ENCODE data around the gene GPR3.
"Not testable (repeated sequence)": the region's sequence is repeated elsewhere in the genome, so short reads cannot be mapped to it uniquely, and the experiment has no call there.

Gene GPR3

DNA sequence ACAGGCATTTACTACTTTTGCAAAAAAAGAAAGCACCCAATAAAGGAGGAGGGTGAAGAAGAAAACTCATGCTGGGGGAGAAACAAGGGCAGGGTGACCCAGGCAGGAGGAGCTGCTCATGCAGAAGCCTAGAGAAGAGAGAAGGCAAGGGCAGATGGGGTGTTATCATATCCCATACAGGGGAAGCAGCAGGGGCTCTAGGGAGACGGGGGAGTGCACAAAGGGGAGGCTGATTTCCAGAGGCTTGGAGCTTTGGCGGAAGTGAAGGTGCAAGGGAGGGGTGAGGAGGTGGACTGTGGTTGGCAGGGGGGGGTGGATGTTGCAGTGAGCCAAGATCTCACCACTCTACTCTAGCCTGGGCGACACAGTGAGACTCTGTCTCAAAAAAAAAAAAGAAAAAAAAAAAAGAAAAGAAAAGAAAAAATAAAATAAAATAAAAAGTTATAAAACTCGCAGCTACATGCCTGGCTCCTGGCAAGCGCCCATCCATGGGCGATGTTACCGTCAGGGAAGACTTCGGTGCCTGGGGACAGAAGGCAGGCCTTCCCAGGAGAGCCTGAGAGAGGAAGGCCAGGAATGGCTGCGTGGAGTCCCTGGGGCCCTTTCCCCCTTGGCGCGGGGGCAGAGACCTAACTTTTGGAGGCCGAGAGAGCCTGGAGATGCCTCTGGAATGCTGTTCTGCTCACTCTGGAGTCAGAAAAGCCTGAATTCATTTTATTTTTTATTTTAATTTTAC, 14.5 kb upstream of the GPR3 start:
- in situ Hi-C loops (cut with HindIII; ENCODE audit: low sequenced_read_pairs), result no loop called here

DNA sequence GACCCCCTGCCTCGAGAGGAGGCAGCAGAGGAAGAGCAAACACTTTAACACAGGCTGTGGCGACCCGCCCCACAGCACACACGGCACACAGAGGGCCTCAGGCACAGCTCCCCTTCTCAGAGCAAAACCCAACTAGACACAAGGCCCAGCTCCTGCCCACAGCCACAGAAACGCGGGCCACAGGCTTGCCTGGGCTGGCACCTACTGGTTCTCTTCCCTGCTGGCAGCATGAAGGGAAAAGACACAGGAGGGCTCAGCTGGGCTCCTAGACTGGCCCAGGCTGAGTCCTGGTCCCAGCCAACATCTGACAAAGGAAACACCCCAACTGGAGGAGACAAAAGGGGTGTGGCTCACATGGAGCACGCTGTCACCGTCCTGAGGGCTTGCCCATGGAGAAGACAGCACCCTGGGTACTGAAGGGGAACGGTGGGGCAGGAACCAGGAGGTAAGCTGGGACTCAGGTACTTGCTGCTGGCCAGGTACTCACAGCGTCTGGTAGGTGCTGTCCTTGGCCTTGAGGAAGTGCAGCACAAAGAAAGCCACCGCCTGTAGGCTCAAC, 12.8 kb upstream of the GPR3 start:
- in situ Hi-C loops (cut with HindIII; ENCODE audit: low sequenced_read_pairs), result no loop called here

DNA sequence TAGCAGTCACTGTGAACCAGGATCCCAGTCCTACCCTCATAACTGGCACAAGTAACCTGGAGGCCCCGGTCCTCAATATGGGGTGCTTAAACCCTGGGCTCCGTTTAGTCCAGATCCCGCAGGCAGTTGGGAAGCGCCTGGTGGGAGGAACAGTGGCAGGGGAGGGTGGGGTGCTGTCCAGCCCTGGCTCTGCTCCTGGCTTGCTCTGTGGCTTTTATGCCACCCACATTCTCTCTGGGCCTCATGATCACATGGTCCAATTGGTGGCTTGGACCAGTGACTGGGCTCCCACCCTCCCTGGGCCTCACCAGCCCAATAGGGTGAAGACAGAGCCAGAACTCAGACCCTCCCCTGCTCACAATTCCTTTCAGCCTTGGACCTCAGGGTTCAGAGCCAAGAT, 12.2 kb upstream of the GPR3 start:
- in situ Hi-C loops (cut with HindIII; ENCODE audit: low sequenced_read_pairs), result no loop called here

DNA sequence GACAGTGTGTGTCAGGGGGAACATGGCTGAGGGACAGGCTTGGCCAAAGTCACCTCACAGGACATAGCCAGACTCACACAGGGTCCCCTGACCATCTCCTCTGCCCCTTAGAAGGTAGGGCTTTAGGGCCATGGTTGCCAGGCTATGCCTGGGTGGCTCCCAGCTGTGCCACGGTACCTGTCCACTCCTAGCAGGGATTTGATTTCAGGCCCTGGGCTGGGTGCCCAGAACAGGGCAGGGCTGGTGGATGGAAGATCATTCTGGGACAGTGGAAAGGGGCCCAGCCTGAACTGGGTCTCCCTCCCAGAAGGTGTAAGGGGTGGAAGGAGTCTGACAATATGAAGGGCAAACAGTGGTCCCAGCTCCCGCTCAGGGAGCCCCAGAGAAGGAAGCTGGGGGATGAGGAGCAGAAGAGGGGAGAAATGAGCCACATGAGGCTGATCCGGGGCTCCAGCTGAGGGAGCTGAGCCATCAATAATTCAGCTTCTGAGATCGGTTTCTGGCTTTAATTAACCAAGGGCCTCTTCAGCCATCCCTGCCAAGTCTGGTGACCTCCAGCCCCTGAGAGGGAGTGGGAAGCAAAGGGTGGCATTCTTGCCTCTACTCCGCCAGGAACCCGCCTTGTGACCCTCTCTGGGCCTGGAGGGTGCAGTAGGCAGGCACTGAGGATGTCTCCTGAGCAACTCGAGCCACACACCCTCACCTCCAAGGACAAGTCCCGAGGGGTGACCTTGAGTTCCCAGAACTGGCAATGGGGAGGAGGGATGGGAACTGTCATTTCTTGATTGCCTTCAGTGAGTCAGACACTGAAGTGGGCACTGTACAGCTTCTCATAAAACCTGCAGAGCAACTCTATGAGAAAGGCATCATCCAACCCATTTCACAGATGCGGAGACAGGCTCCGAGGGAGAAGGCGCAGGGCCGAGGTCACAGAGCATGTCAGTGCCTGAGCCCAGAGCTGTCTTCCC, 11.4 kb upstream of the GPR3 start:
- in situ Hi-C loops (cut with HindIII; ENCODE audit: low sequenced_read_pairs), result no loop called here

DNA sequence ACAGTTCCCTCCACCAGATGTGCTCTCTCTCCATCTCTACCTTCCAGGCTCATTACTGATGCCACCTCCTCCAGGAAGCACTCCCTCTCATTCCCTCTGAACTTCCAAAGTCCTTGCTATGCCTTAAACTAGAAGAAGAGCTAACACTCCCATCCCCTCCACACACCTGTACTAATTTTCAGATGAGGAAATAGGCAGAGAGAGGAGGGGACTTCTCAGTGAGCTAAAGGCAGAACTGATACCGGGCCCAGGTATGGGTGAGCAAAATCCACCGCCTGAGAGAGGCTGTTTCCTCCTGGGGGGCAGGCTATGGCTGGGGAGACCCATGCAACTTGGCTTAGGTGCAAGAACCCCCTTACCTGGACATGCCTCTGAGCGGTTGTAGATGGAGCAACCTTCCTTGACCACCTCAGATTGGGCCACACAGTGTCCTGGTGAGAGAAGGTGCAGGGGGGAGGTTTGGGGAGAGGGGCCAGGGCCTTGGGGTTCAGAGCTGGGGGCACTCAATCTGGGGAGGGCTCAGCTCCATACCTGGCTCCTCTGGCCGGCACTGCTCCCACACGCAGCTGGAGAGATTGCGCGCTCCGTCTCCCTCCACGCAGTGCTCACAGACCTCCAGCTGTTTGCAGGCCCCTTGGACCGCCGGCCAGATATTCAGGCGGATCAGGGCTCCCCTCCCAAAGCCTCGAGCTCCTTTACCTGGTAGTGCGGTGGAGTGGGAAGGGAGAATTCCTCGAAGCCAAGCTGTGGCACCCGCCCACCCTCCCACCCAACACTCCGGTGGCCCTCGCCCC, 10.3 kb upstream of the GPR3 start:
- in situ Hi-C loops (cut with HindIII; ENCODE audit: low sequenced_read_pairs), result no loop called here

DNA sequence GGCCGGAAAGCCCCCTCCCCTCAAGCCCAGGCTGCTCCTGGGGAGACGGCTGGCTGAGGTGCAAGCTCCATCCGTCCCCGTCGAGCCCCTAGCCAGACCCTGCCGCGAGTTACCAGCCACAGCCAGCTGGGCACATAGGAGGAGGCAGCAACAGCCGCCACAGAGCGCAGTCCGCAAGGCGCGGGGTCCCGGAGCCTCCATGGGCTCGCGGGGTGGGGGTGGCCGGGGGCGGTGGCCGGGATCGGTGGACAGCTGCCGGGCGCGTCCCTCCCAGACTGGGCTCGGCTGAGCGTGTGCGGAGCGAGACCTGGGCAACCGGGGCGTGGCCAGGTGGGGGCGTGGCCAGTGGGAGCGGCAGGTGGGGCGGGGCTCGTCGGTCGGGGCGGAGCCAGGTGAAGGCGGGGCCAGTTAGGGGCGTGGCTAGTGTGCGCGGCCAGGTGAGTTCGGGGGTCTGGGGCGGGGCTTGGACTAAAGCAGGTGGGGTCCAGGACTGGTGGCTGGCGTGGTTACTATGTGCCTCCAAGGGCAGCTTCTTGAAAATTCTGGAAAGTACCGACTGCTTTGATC, 9.3 kb upstream of the GPR3 start, which contains the start of gene CD164L2:
TSS of gene CD164L2 (minus strand) at position 295 of the 567 bp plus-strand sequence. CDS start at position 201, 94 bp downstream.
- in situ Hi-C loops (cut with HindIII; ENCODE audit: low sequenced_read_pairs), result no loop called here

DNA sequence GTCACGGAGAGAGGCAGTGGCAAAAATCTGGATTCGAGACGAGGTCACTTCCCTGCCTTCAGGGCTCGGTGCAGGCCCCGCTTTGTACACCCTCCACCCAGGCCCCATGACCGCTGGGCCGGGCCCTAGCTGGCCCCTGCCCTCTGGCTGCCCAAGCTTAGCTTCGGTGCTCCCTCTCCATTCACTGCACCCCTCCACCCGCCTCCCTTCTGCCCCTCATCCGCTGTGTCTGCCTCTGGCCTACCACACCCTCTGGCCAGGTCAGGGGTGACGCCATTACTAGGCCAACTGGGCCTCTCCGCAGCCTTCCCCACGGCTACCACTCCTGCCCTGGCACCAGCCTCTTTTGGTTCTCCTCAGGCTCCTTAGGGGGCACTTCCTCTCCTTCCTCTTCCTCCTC, 8.8 kb upstream of the GPR3 start:
- in situ Hi-C loops (cut with HindIII; ENCODE audit: low sequenced_read_pairs), result no loop called here

DNA sequence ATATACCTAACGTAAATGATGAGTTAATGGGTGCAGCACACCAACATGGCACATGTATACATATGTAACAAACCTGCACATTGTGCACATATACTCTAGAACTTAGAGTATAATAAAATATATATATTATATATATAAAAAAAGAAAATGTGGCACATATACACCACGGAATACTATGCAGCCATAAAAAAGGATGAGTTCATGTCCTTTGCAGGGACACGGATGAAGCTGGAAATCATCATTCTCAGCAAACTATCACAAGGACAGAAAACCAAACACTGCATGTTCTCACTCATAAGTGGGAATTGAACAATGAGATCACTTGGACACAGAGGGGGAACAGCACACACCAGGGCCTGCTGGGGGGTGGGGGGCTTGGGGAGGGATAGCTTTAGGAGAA, 7.6 kb upstream of the GPR3 start:
- in situ Hi-C loops (cut with HindIII; ENCODE audit: low sequenced_read_pairs), result not testable (repeated sequence)

DNA sequence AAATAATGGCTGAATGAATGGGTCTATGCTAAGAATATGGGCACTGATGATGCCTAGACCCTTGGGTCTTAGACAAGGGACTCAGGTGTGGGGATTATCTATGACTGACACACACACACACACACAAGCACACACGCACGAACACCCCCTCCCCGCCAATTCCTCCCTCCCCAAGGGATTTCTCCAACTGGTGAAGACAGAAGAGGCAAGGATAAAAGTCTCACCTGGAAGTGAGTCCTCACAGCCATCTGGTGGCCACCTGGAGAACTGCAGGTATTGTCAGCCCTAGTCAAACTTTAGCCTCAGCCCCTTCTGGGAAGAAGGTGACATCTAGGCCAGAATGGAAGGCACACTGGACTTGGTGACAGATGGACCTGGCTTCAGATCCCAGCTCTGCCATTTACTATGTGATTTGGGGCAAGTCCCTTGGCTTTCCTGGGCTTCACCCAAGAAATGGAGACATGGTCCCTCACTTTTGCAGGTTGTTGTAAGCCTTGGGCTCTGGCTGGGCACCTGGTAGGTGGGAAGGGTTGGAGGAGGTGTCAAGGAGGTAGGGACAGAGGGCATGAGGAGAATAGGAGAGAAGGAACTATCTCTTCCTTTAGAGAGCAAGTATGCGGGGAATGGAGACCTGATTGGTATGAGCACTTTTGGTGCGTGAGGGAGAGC, 4.0 kb upstream of the GPR3 start:
- in situ Hi-C loops (cut with HindIII; ENCODE audit: low sequenced_read_pairs), result no loop called here

DNA sequence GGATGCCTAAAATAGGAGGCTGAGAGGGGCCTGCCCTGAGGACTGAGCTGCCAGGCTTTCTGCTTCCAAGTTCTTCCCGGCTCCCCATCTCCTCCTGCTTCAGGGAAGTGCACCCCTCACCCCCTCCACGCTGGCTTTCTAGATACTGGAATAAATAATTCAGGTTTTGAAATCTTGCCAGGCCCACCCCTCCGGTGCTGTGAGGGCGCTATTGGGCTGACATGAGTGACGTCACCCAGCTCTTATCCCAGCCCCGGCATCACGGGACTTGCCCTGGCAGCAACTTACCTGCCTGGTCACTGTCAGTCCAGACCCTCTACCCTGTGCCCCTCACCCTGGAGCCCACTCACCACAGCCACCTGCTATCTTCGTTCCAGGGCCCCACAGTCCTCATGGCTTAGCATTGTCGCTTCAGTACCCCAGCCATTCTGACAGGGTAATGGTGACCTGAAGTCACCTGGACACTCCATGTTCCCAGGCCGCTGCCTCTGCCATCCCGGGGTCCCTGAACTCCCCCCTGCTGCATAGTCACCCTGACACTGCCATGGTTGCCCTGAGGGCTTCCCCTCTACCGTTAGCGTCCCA, 819 bp upstream of the GPR3 start:
- in situ Hi-C loops (cut with HindIII; ENCODE audit: low sequenced_read_pairs), result no loop called here

DNA sequence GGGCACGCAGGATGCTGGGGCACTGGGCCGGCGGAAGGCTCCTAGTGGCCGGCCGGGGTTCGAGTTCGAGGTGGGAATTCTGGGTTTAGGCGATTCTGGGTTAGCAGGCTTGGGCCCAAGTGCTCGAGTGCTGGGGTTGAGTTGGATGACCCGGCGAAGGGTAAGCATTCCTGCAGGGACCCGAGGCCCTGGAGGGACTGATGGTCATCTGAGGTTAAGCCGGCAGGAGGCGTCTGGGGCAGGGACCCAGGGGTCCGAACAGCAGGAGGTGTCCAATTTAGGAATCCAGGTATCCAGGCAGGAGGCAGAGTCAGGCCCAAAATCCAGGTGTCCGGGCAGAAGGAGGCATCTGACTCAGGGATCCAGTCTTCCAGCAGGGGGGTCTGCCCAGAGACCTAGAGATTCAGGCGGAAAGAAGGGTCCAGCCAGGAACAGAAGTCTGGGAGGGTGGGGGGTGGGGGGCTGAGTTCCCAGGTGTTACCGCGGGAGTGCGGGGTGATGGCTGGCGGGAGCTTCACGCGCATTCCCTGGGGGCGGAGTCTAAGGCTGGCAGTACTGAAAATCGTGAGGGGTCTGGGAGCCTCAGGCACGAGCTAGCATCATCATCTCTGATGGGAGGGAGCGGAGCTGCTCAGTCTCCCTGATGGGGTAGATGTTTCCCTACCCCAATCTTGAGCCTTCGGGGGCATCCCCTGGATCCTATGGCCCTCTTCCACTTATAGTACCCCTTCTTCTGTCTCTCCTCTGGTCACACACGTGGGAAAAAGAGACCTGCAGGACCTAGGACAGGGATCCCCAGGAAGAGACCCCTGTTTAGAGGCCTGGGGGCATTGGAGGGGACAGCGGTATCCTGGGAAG, 585 bp downstream of the GPR3 start:
- in situ Hi-C loops (cut with HindIII; ENCODE audit: low sequenced_read_pairs), result no loop called here

DNA sequence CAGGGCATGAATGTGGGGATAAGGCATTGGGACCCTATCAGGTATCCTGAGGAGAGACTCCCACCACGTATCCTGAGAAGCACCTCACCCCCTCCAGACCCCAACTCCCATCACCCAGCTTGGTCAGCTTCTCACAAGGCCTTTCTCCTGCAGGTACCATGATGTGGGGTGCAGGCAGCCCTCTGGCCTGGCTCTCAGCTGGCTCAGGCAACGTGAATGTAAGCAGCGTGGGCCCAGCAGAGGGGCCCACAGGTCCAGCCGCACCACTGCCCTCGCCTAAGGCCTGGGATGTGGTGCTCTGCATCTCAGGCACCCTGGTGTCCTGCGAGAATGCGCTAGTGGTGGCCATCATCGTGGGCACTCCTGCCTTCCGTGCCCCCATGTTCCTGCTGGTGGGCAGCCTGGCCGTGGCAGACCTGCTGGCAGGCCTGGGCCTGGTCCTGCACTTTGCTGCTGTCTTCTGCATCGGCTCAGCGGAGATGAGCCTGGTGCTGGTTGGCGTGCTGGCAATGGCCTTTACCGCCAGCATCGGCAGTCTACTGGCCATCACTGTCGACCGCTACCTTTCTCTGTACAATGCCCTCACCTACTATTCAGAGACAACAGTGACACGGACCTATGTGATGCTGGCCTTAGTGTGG, 1.3 kb downstream of the GPR3 start:
- in situ Hi-C loops (cut with HindIII; ENCODE audit: low sequenced_read_pairs), result no loop called here

DNA sequence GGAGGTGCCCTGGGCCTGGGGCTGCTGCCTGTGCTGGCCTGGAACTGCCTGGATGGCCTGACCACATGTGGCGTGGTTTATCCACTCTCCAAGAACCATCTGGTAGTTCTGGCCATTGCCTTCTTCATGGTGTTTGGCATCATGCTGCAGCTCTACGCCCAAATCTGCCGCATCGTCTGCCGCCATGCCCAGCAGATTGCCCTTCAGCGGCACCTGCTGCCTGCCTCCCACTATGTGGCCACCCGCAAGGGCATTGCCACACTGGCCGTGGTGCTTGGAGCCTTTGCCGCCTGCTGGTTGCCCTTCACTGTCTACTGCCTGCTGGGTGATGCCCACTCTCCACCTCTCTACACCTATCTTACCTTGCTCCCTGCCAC, 1.8 kb downstream of the GPR3 start:
- in situ Hi-C loops (cut with HindIII; ENCODE audit: low sequenced_read_pairs), result no loop called here

DNA sequence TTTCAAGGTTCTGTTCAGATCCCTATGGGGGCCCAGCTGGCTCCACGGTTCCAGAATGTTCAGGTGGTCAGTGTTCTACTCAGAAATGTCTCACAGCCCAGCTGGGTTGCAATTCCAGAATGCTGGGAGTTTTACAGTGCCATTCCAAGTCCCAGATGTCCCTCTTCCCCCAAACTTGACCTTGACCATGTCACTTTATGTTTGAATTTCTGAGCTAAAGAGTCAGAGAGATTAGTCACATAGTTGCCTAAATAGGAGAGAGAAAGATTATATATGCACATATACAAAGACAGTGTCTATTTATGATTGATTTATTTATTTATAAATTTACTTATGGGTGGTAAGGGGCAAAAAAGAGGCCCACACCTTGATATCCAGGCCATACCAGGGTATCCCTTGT, 2.5 kb downstream of the GPR3 start:
- in situ Hi-C loops (cut with HindIII; ENCODE audit: low sequenced_read_pairs), result loop anchor here (5.0 kb wide), 3 partner anchors 58 to 202 kb away; no protein-coding TSS in a partner anchor

DNA sequence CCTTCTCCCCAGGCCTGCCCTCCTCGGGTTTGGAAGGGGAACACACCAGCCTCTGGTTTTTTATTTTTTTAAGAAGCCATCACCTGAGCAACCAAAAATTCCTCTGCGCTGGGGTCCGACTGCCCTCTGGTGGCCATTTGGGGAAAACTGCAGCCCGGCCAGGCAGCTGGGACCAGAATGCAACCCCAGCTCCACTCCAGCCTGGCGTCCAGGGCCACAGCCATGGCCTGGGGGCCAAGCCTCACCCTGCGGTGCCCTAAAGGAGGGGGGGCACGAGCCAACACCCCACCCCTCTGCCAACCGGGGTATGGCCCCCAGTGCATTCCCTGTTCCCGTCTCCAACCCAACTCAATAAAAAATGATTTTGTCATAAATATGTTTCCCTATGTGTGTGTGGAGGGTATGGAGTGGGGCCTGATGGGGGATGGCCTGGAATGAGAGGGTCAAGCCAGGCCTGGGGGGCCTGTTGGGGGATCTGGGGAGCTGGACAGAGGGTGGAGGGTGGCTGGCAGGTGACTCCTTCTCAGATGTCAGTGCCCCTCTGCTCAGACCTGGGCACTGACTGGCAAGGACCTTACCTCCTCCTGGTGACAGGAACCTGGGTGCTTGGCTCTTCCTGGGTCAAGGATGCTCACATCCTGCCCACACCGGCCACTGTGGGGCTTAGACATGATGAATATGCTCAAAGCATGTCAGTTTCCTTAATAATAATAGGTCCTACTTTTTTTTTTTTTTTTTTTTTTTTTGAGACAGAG, 3.2 kb downstream of the GPR3 start:
- in situ Hi-C loops (cut with HindIII; ENCODE audit: low sequenced_read_pairs), result loop anchor here (5.0 kb wide), 3 partner anchors 58 to 202 kb away; no protein-coding TSS in a partner anchor

DNA sequence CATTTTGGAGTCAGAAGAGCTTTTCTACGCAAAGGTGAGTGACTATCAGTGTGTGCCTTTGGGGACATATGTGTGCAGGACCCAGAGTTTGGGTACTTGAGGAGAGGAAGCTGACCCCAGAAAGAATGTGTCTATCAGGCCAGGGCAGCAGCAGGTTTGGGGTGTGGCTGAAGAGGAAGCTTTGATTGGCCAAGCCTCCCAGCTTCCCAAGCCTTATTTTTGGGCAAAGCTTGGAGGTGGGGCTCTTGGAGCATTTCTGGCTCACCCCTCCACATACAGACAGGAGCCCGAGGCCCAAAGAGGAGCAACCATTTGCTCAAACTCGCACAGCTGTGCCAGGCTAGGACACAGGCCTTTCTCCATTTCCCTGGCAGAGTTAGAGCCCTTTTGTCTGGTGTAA, 4.7 kb downstream of the GPR3 start:
- in situ Hi-C loops (cut with HindIII; ENCODE audit: low sequenced_read_pairs), result loop anchor here (5.0 kb wide), 3 partner anchors 60 to 200 kb away; no protein-coding TSS in a partner anchor

DNA sequence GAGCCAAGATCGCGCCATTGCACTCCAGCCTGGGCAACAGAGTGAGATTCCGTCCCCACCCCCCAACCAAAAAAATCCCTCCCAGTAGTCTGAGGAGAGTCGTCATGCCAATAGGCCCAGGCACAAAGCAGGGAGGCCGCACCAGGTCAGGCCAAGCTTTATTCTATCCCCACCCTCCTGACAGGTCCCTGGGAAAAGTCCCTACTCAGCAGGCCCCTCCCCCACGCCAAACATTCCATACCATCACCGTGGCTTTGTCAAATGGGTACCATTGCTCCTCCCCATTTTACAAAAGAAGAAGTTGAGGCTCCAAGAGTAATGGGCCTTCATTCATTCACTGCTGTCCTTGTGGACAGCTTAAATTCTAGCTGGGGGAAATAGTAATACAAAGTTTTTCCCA, 5.3 kb downstream of the GPR3 start:
- in situ Hi-C loops (cut with HindIII; ENCODE audit: low sequenced_read_pairs), result loop anchor here (5.0 kb wide), 3 partner anchors 60 to 200 kb away; no protein-coding TSS in a partner anchor
